Duodenal mucosa (tissue), 2 donors: ENCODE results near the gene DCN.

Source experiments
- H3K27ac ChIP-seq: one replicate; pipeline ENCODE4 v1.7.0; 2013; ENCODE audit warnings: low read depth, low read length
- H3K27me3 ChIP-seq, 2 donors: one replicate each; pipeline ENCODE4 v1.7.0; 2013; ENCODE audit warnings: low read length in 2 of 2, control low read depth in 1 of 2; ENCODE audit not compliant: insufficient read depth in 2 of 2, control insufficient read depth in 1 of 2
- H3K36me3 ChIP-seq, 2 donors: one replicate each; pipeline ENCODE4 v1.7.0; 2013; ENCODE audit warnings: low read length in 2 of 2, control low read depth in 1 of 2; ENCODE audit not compliant: insufficient read depth in 2 of 2, control insufficient read depth in 1 of 2
- H3K4me1 ChIP-seq, 2 donors: one replicate each; pipeline ENCODE4 v1.7.0; 2013; ENCODE audit warnings: low read length in 2 of 2, control low read depth in 1 of 2; ENCODE audit not compliant: insufficient read depth in 2 of 2, control insufficient read depth in 1 of 2
- H3K4me3 ChIP-seq, 2 donors: one replicate each; pipeline ENCODE4 v1.7.0; 2013; ENCODE audit warnings: low read length in 2 of 2, low read depth in 1 of 2
- H3K9ac ChIP-seq, 2 donors: one replicate each; pipeline ENCODE4 v1.7.0; 2013; ENCODE audit warnings: low read length in 2 of 2, low read depth in 1 of 2
- H3K9me3 ChIP-seq, 2 donors: one replicate each; pipeline ENCODE4 v1.7.0; 2013; ENCODE audit warnings: low read length in 2 of 2, control low read depth in 1 of 2; ENCODE audit not compliant: control insufficient read depth in 1 of 2

Gene DCN

DNA sequence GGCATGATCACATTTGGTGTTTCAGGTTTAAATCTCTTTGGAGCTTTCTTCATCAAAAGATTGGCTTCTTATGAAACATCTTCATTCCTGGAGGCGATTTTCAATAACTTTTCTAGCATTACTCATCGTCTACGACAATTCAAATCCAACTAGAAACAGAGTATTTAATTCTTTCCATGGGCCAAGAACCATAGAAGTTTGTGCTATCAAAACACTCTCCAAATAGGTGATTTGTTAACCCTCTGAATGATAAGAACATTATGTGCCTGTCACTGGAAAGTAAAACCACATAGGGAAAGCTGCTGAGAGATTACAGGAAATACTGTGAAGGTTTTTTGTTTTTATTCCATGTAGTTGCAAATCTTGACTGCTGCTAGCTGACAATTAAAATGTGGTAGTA, 6.9 kb upstream of the DCN start:
- H3K9me3 ChIP-seq = no peaks in the 10 kb centered on the region
- H3K4me3 ChIP-seq = no peak overlapping the region
- H3K27me3 ChIP-seq = no peaks in the 10 kb centered on the region
- H3K36me3 ChIP-seq = no peaks in the 10 kb centered on the region
- peaks cover 8 to 19% of the 10 kb centered on the region in 2 donors for H3K4me1 ChIP-seq
- no peak overlapping the region for H3K9ac ChIP-seq
- H3K27ac ChIP-seq = no peak overlapping the region

DNA sequence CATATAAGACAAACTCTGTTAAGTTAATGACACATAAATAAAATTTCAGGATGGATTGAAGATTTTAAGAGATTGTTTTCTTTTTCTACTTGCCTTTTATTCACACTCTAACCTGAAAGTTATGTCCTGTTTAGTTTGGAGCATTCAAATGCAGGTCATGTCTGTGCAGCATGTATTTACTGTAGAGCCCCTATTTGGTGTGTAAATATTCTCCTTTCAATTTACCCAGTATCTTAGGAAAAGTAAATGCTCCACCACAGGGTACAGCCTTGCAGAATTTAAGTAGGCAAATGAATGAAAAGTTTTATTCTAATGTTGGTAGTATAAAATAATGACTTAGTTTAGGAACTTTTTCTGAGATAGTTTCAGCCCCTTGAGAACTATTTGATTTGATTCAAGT, 6.2 kb upstream of the DCN start:
- Histone ChIP-seq H3K27me3 (no peaks in the 10 kb centered on the region), H3K27ac (no peak overlapping the region), H3K9me3 (no peaks in the 10 kb centered on the region)

DNA sequence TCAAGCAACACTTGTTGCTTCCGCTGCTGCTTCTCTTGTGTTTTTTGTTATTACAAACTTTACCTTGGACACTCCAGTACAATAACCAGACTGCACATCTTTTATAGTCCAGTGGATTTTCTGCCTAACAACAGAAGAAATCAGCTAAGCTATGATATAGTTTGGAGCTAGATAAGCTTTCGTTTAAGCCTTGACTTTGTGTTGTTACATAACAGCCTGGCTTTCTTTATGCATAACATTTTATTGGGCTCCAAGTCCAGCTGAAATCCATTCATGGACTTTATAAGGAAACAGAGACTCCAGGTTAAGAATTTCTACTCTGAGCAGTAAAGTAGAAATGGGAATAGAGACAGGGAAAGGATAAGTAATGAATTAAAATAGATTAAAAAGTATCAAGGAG, 3.5 kb upstream of the DCN start:
- H3K27ac ChIP-seq = no peak overlapping the region
- H3K36me3 ChIP-seq = no peaks in the 10 kb centered on the region
- no peak overlapping the region for H3K9ac ChIP-seq
- peaks cover 8 to 19% of the 10 kb centered on the region in 2 donors for H3K4me1 ChIP-seq
- no peaks in the 10 kb centered on the region for H3K9me3 ChIP-seq
- no peaks in the 10 kb centered on the region for H3K27me3 ChIP-seq
- H3K4me3 ChIP-seq = no peak overlapping the region

More for the DNA sequence above, 6.2 kb upstream of the DCN start:
- Histone ChIP-seq H3K4me1 (peaks cover 8 to 19% of the 10 kb centered on the region in 2 donors), H3K9ac (no peak overlapping the region), H3K36me3 (no peaks in the 10 kb centered on the region), H3K4me3 (no peak overlapping the region)

DNA sequence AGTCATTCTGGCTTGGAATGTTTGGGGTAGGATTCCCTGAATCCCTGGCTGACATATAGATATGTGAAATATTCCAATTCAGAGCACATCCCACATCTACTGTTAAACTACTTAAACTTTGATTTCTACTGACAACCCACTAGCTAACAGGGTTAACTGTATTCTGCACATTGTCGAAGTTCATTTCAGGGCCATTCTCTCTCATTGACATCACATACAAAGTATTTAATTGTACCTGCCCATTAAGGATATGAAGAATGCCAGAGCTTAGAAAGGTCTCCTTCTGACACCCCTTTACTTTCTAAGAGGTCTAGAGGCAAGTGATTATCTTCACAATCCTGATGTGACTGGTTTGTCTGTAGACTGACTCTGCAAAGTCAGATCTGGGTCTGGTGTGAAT, 2.8 kb upstream of the DCN start:
- Histone ChIP-seq H3K9me3 (no peaks in the 10 kb centered on the region), H3K36me3 (no peaks in the 10 kb centered on the region), H3K4me3 (no peak overlapping the region), H3K27ac (no peak overlapping the region), H3K4me1 (peaks cover 8 to 19% of the 10 kb centered on the region in 2 donors), H3K9ac (no peak overlapping the region), H3K27me3 (no peaks in the 10 kb centered on the region)

DNA sequence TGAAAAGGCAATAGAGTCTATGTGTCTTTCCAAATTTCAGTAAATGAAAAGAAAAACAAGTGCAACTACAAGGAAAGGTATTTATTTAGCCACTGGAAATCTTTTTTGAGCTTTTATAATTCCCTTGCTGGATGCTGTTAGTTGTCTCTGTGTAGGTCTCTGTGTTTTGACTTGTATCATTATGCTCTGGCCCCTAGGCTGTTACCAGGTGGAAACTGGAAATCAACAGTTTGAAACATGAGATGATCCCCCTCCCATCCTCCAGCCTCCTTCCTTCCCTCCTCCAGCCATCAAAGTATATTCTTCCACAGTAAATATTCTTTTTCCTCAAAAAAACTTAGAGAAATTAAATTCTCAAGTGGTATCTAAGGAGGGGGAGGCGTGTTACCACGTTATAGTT, 934 bp upstream of the DCN start:
- Histone ChIP-seq H3K36me3 (no peaks in the 10 kb centered on the region), H3K9me3 (no peaks in the 10 kb centered on the region), H3K27me3 (no peaks in the 10 kb centered on the region), H3K4me1 (peaks cover 8 to 19% of the 10 kb centered on the region in 2 donors), H3K4me3 (no peak overlapping the region), H3K9ac (no peak overlapping the region), H3K27ac (no peak overlapping the region)

DNA sequence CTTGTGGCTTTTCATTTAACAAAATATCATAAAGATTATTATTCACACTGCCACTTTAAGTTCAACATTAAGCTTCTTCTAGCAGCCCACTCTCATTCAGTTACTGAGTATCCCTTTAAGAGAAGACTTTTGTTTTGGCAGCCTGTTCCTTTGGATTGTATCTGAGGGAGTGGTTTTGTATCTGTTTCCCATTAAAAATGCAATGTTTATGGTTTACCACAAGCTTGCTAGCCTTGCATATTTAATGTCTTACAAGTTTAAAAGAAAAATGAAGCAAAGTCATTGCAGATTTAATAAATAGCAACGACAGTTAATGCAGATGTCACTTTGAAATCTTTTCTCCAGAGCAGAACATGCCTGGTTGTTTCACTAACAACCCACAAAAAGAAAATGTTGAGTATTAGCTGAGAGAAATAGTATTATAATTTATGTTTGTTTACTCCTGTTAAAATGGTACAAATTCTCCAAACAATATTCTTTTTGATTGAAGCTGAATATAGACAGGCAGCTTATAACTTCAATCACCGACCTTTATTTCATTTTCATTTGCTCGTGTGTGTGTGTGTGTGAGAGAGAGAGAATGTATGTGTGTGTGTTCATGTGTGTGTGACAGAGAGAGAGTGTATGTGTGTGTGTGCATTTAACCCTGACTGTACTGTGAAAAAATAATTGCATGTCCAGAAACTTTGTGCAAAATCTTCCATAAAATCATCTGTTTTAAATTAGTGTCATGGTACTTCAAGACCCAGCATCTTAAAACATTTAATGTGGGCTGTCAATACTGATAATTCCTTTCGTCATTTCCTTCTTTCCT, 1.8 kb downstream of the DCN start:
- no peaks in the 10 kb centered on the region for H3K27me3 ChIP-seq
- no peaks in the 10 kb centered on the region for H3K36me3 ChIP-seq
- H3K4me1 ChIP-seq = peaks cover 3 to 11% of the 10 kb centered on the region in 2 donors
- peak overlapping the region in 1 of 2 donors; percentile 31 for H3K9ac ChIP-seq
- H3K4me3 ChIP-seq = peak overlapping the region; percentile 6 to 22
- H3K27ac ChIP-seq = no peak overlapping the region
- no peaks in the 10 kb centered on the region for H3K9me3 ChIP-seq

DNA sequence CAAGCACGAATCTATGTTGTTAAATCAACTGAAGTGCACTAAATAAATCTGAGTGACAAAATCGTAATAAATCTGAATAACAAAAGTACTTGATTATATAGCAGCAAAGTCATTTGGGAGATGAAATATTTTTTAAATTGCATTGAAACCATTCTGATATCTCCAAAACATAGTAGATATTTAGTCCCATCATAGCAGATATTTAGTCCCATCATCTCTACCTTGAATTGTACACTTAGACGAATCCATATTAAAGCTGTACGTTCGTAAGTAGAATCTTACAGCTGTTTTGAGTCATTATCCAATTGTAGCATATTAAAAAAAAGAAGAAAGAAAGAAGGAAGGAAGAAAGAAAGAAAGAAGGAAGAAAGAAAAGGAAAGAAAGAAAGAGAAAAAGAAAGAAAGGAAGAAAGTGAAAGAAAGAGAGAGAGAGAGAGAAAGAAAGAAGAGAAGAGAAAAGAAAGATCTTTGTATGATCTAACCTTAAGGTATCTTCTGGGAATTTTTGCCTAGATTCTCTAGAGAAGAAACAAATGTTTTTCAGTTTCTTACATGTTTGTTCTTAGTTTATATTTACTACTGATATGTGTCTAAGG, 2.6 kb downstream of the DCN start:
- Histone ChIP-seq H3K9ac (peak overlapping the region in 1 of 2 donors; percentile 2), H3K4me3 (peak overlapping the region; percentile 6 to 22), H3K4me1 (peaks cover 0 to 5% of the 10 kb centered on the region in 2 donors), H3K36me3 (no peaks in the 10 kb centered on the region), H3K27ac (no peak overlapping the region), H3K9me3 (no peaks in the 10 kb centered on the region), H3K27me3 (no peaks in the 10 kb centered on the region)

DNA sequence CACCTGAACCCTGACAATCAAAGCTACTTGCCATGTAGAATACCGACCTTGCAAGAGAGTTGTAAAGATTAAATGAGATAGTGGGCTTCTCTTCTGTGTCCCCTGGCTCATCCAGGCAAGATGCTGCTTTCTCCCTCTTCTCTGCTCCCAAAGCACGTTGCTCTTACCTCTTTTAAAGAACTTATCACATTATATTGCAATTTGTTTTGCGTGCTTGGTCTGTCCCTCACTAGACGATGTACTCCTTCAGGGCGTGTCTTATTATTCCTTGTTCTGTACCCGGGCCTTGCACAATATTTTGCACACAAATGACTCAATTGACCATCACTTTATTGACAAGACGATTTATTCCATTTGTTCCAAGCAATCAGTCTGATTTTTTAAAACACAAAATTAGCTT, 3.3 kb downstream of the DCN start:
- Histone ChIP-seq H3K36me3 (no peaks in the 10 kb centered on the region), H3K9me3 (no peaks in the 10 kb centered on the region), H3K4me1 (peaks cover 0 to 5% of the 10 kb centered on the region in 2 donors), H3K27me3 (no peaks in the 10 kb centered on the region), H3K9ac (peak overlapping the region in 1 of 2 donors; percentile 2), H3K4me3 (peak overlapping the region; percentile 6 to 50), H3K27ac (no peak overlapping the region)

DNA sequence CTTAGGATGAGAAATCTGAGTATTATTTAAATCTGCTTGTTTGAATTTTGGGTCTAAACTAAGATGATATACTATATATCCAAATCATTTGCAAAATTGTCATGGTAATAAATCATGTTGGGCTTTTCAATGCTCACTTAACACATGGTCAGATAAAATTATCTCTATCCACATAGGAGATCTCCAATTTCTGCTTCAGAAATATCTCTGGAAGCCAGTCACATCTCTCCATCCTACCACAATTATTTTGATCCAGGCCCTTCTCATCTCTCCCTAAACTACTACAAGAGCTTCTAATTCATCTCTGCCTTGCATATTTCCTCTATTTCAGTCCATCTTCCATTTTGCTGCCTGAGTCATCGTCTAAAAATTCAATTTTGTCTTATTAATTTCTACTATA, 3.8 kb downstream of the DCN start:
- H3K4me1 ChIP-seq = peaks cover 0 to 5% of the 10 kb centered on the region in 2 donors
- H3K4me3 ChIP-seq = peak overlapping the region in 1 of 2 donors; percentile 50
- no peak overlapping the region for H3K9ac ChIP-seq
- no peak overlapping the region for H3K27ac ChIP-seq
- no peaks in the 10 kb centered on the region for H3K27me3 ChIP-seq
- no peaks in the 10 kb centered on the region for H3K9me3 ChIP-seq
- no peaks in the 10 kb centered on the region for H3K36me3 ChIP-seq

DNA sequence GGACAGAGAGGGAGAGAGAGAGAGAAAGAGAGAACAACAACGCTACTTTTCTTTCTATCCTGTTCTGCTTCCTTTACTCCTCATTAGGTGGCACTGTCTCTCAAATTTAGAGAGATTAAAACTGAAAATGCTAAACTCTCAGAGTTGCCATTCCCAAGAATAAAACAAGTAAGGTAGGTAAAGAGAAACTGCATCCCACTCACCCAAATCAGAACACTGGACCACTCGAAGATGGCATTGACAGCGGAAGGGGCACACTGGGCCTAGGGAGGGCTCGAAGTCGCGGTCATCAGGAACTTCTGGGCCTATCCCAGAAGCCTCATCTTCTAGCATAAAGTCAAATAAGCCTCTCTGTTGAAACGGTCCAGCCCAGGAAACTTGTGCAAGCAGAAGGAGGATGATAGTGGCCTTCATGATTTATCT, 4.5 kb downstream of the DCN start:
- Histone ChIP-seq H3K9me3 (no peaks in the 10 kb centered on the region), H3K4me3 (peak overlapping the region; percentile 46 to 50), H3K9ac (peak overlapping the region in 1 of 2 donors; percentile 28), H3K4me1 (peaks cover 0 to 5% of the 10 kb centered on the region in 2 donors), H3K27me3 (no peaks in the 10 kb centered on the region), H3K36me3 (no peaks in the 10 kb centered on the region), H3K27ac (no peak overlapping the region)
